Mesothelial cell of epicardium (in vitro differentiated cells): ENCODE data around the gene GALNT8. TPM values are rescaled to one million over a fixed set of nuclear protein-coding genes. Genes with fewer than 3 reads are reported as not detected.

ENCODE experiments used
- DNase-seq, 2 experiments: peaks; one replicate each; pipeline ENCODE4 v3.0.0; 2021; ENCODE audit warnings: low spot score in 2 of 2; ENCODE audit not compliant: unreplicated experiment in 2 of 2
- H3K27ac Mint-ChIP-seq: 2 replicates; pipeline ENCODE4 v1.8.0; 2021; ENCODE audit warnings: mixed read lengths
- H3K27me3 Mint-ChIP-seq: 2 replicates; pipeline ENCODE4 v1.8.0; 2021; ENCODE audit warnings: low read depth, mixed read lengths
- H3K36me3 Mint-ChIP-seq: 2 replicates; pipeline ENCODE4 v1.8.0; 2021; ENCODE audit warnings: mixed read lengths
- H3K4me1 Mint-ChIP-seq: 2 replicates; pipeline ENCODE4 v1.8.0; 2021; ENCODE audit warnings: mixed read lengths
- H3K4me3 Mint-ChIP-seq: 2 replicates; pipeline ENCODE4 v1.8.0; 2021; ENCODE audit warnings: mild to moderate bottlenecking, moderate library complexity, mixed read lengths
- H3K9me3 Mint-ChIP-seq: 2 replicates; pipeline ENCODE4 v1.8.0; 2021; ENCODE audit warnings: mixed read lengths
- total RNA-seq: library from RNA; stranded (reverse); gene quantifications from 3 replicates; pipeline ENCODE4 v1.2.1, GENCODE V29; 2021
- TF ChIP-seq, protein P1 (sequence below): fragments of 200-600 bp; sonication (generic); IDR thresholded peaks from one replicate; pipeline ENCODE4 v1.5.0; 2021; ENCODE audit warnings: antibody characterized with exemption; ENCODE audit not compliant: unreplicated experiment

Gene GALNT8
- total RNA-seq, 1 donor from 2014 or later = 2.0 TPM

DNA sequence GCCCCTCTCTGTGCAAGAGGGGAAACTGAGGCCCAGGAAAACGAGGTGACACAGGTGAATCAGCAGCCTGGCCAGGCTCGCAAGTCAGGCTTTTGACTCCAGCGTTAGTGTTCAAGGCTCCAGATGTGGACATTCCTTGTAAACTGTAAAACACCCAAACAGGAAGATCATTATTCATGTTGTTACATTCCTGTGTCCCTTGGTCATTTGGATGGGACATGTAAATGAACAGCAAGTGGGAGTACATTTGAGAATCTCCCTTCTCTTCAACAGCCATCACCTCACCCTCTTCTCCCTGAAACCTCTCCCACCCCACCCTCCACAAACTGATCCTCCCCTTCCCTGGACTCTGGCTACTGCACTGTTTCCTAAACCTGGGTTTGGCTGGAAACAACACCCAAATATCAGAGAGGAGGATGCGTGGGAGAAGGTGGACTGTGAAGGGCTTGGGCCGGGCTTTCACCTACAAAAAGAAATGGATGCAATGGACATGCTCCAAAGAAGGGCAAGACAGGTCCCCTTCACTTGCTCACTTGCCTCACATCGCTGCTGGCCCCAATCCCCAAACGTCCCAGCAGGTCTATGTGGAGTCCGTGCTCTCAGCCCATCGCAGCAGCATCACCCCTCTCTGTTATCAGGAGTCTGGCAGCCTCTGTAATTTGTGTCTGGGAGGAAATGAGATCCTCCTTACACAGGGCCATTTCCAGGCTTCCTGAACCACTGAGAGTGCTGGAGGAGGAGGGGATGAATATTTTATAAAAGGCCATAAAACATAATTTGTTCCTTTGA is 76.7 kb downstream of the GALNT8 start:
- Mint-ChIP-seq H3K4me1 (peaks cover 12% of the 10 kb centered on the region), H3K36me3 (no peaks in the 10 kb centered on the region), H3K4me3 (no peak overlapping the region), H3K9me3 (peaks cover 12% of the 10 kb centered on the region), H3K27me3 (peaks cover 74% of the 10 kb centered on the region), H3K27ac (peak overlapping the region; percentile 11)
- TF ChIP-seq, protein P1, sequence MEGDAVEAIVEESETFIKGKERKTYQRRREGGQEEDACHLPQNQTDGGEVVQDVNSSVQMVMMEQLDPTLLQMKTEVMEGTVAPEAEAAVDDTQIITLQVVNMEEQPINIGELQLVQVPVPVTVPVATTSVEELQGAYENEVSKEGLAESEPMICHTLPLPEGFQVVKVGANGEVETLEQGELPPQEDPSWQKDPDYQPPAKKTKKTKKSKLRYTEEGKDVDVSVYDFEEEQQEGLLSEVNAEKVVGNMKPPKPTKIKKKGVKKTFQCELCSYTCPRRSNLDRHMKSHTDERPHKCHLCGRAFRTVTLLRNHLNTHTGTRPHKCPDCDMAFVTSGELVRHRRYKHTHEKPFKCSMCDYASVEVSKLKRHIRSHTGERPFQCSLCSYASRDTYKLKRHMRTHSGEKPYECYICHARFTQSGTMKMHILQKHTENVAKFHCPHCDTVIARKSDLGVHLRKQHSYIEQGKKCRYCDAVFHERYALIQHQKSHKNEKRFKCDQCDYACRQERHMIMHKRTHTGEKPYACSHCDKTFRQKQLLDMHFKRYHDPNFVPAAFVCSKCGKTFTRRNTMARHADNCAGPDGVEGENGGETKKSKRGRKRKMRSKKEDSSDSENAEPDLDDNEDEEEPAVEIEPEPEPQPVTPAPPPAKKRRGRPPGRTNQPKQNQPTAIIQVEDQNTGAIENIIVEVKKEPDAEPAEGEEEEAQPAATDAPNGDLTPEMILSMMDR = no peak
- no peak for DNase-seq

DNA sequence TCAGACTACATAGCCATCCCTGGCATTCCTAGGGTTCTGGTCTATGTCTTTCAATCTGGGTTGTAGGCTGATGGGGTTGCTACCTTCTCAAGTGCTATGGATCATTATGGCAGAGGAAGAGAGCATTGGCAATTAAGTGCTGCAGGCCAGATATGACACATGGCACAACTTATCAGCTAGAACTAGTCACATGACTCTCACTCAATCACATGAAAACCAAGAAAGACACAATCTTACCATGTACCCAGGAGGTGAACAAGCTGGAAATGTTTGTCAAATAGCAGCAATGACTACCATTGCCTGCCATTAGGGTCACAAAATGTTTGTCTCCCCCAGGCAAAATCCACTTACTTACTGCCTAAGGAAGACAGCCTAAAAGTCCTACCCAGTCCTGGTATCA is 80.4 kb downstream of the GALNT8 start:
- H3K27me3 Mint-ChIP-seq = peaks cover 86% of the 10 kb centered on the region
- H3K4me1 Mint-ChIP-seq = peaks cover 12% of the 10 kb centered on the region
- no peaks in the 10 kb centered on the region for H3K36me3 Mint-ChIP-seq
- TF ChIP-seq, protein P1 = no peak
- H3K27ac Mint-ChIP-seq = no peak overlapping the region
- no peak overlapping the region for H3K4me3 Mint-ChIP-seq
- H3K9me3 Mint-ChIP-seq = peaks cover 4% of the 10 kb centered on the region
- DNase-seq = no peak

DNA sequence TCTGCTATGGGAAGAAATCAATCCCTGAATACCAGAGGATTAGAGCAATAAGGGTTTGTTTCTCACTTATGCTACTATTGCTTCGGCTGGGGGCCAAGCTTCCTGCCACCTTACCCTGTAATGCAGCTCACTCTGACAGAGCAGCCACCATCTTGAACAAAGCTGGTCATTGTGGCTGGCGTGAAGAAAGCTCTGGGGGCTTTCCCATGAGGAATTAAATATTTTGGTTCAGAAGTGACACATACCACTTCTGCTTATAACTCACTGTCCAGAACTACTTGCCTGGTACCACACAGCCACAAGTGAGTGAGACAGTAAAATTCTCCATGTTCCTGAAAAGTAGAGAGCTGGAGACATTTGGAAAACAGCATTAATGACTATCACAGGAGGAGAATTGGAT is 82.6 kb downstream of the GALNT8 start:
- Mint-ChIP-seq H3K27me3 (peaks cover 91% of the 10 kb centered on the region), H3K36me3 (no peaks in the 10 kb centered on the region), H3K4me3 (no peak overlapping the region), H3K9me3 (peaks cover 4% of the 10 kb centered on the region), H3K27ac (no peak overlapping the region), H3K4me1 (no peaks in the 10 kb centered on the region)
- no peak for DNase-seq
- TF ChIP-seq, protein P1 = no peak

DNA sequence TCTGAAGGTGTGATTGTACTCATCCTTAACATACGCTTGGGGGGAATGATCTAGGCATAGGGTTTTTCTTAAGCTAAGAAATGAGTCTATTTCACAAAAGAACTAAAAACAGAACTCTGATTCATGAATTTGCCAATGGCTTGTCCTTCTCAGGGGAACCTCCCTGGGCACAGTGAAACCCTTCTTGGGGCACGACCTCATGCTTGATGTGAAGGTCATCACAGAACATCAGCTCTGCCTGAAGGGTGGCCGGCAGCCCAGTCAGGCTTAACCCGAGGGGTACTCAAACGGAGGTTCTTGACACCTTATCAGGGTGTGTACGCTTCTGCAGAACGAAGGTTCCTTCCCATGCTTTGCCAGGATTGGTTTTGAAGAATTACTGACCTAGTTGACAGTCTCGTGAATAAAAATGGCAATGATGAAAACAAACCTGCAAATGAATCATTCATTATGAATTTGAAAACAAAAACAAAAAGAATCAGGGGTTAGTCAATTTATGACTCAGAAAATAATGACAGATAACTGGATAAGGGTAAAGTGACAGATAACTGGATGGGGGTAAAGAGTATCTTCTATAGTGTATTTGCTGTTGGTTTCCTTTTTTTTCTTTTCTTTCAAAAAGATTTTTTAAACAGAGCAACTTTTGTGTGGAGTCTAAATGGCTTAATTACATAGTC is 86.4 kb downstream of the GALNT8 start:
- DNase-seq = no peak
- no peak overlapping the region for H3K27ac Mint-ChIP-seq
- H3K9me3 Mint-ChIP-seq = no peaks in the 10 kb centered on the region
- no peaks in the 10 kb centered on the region for H3K36me3 Mint-ChIP-seq
- TF ChIP-seq, protein P1 = no peak
- H3K4me3 Mint-ChIP-seq = no peak overlapping the region
- peaks cover 5% of the 10 kb centered on the region for H3K4me1 Mint-ChIP-seq
- H3K27me3 Mint-ChIP-seq = peaks cover 92% of the 10 kb centered on the region

DNA sequence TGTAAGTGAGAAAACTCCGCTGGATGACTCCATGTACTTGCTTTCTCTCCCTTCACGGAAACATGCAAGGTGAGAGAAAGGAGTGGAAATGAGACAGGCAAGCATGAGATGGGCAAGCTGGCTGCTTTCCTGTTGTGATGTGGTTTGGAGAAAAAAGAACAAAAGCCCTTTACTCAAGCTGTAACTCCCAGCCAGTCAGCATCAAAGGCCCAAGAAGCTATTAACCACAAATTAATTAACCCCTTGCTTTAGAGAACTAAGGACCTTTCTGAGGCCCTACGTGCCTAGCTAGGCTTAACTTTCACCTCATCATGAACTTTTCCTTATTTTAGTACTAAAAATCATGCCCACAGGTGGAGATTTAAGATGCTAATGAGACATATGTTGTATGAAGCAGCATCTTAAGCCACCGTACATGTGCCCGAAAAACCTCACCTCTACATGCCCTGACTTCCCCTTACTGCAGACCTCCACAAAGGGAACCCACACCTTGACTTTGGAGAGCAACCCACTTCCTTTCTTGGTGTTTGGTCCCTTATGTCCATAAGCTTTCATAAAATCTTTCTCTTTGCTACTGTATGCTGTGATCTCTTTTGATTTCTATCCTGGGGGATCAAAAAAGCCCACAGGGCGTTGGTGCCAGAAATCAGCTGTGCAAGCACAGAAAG is 87.0 kb downstream of the GALNT8 start:
- H3K27ac Mint-ChIP-seq = no peak overlapping the region
- H3K4me1 Mint-ChIP-seq = peaks cover 5% of the 10 kb centered on the region
- peaks cover 93% of the 10 kb centered on the region for H3K27me3 Mint-ChIP-seq
- H3K9me3 Mint-ChIP-seq = no peaks in the 10 kb centered on the region
- no peak overlapping the region for H3K4me3 Mint-ChIP-seq
- no peak for DNase-seq
- H3K36me3 Mint-ChIP-seq = no peaks in the 10 kb centered on the region
- TF ChIP-seq, protein P1 = no peak
